Measurements from ENCODE around the gene ILKAP.

DNA sequence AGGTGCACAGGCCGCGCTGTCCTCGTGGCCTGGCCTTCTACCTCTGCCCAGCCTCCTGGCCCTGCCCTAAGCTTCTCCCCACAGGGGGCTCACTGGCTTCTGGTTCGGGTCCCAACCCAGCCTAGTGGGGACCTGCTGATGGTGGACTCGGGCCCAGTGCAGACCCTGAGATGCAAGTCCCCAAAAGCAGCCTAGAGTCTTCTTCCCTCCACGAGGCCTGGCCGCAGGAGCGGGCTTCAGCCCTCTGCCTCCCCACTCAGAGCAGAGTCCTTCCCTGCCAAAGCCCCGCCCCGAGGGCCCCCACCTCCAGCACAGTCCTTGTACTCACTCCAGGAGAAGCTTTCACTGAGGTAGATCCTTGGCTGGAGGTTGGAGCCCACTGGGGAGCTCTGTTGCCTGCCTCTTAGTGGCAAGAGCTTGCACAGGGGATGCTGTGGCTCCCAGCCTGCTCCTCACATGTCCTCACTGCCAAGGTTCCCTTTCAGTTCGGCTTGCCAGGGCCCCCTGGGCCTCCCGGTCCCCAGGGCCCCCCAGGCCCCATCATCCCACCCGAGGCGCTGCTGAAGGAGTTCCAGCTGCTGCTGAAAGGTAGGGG lies 41.1 kb downstream of the ILKAP start:
- no peak for TF ChIP-seq POLR2A (IDR thresholded peaks at IDR 0.05)
- TF ChIP-seq POLR2AphosphoS5 (IDR thresholded peaks at IDR 0.05), result no peak
- TF ChIP-seq CTCF (IDR thresholded peaks at IDR 0.05), result no peak
